IPS DF 6.9 (cell line): ENCODE results near the gene RASSF7.

Experiments used
- DNase-seq: peaks from one replicate; pipeline ENCODE4 v3.0.0-alpha.2; 2013; ENCODE audit warnings: low read depth, low spot score
- H3K27ac ChIP-seq: one replicate; pipeline ENCODE4 v1.5.1; 2013; ENCODE audit warnings: low read length, control low read depth
- H3K27me3 ChIP-seq: 2 replicates; pipeline ENCODE4 v1.6.1; 2013; ENCODE audit warnings: mild to moderate bottlenecking, low read length; ENCODE audit not compliant: control insufficient read depth, insufficient read depth
- H3K36me3 ChIP-seq: 2 replicates; pipeline ENCODE4 v1.6.1; 2013; ENCODE audit warnings: low read length; ENCODE audit not compliant: control insufficient read depth, insufficient read depth
- H3K4me1 ChIP-seq: 2 replicates; pipeline ENCODE4 v1.6.1; 2013; ENCODE audit warnings: low read length; ENCODE audit not compliant: control insufficient read depth, insufficient read depth
- H3K4me3 ChIP-seq: 2 replicates; pipeline ENCODE4 v1.5.1; 2013; ENCODE audit warnings: mild to moderate bottlenecking, low read length
- H3K9me3 ChIP-seq: 2 replicates; pipeline ENCODE4 v1.6.1; 2013; ENCODE audit warnings: low read length, inconsistent platforms; ENCODE audit not compliant: control insufficient read depth, insufficient read depth
- WGBS: extraction: QIAGEN DNeasy Blood & Tissue Kit; methylation state at CpG from one replicate; pipeline ENCODE4 v1.1.7; 2013; ENCODE audit warnings: mixed read lengths, missing lambda C conversion rate; ENCODE audit not compliant: insufficient read length, insufficient coverage; 5-methylcytosine and 5-hydroxymethylcytosine counted together

The RASSF7 gene

DNA sequence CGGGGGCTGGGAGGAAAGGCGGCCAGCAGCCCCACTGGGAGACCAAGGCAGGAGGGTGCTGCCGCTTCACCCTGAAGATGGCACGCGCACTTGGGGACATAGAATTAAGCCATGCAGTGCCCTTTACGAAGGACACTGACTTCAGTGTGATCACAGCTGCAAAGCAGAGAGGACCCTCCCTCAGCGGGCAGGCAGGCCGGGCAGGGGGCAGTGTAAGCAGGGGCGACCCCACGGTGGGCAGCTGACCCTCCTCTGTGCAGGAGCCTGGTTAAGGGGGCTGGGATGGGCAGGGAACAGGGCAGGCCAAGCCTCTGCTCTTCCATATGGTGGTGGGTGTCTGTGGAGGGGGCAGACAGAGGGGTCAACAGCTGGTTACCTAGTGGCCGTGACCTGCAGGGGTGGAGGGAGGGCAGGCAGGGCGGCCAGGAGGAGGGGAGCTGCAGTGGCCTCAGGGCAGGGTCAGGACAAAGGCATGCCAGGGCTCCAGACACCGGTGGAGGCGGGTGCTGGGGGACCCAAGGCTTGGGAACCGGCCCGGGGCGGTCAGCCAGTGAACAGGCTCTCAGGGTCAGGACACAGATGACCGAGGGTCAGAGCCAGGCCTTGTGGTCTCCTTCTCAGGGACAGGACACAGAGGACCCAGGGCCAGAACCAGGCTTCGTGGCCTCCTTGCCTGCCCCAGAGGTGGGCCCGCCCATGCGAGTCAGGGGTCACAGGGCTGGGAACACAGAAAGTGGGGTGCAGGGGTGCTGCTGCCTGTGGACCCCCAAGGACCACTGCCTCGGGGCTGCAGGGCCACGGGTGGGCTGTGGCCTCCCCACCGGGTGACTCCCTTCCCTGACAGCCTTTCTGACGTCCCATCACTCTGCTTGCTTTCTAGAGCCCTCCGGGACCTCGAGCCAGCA, 7.4 kb upstream of the RASSF7 start:
- Histone ChIP-seq H3K4me3 (no peak overlapping the region), H3K9me3 (no peaks in the 10 kb centered on the region), H3K36me3 (no peaks in the 10 kb centered on the region), H3K27me3 (peaks cover 13% of the 10 kb centered on the region; the same call in 1 of the 2 replicates), H3K27ac (no peak overlapping the region), H3K4me1 (peaks cover 5% of the 10 kb centered on the region; the same call in 1 of the 2 replicates)
- no peak for DNase-seq
- no CpG with 5 or more reads among the region's 27 CpGs for WGBS

DNA sequence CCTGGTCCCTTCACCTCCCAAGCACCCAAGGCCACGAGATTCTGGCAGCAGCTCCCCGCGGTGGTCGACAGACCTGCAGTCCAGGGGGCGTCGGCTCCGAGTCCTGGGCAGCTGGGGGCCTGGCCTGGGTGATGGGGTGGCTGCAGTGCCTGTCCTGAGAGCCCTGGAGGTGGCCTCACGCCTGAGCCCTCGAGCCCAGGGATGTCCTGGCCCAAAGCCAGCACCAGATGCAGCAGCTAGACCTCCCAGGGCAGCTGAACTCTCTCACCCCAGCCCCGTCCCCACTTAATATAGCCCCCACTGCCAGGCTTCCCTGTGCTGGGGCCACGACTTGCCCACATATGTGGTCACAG, 6.8 kb upstream of the RASSF7 start:
- no peaks in the 10 kb centered on the region for H3K9me3 ChIP-seq
- H3K36me3 ChIP-seq = no peaks in the 10 kb centered on the region
- WGBS = no CpG with 5 or more reads among the region's 11 CpGs
- H3K4me1 ChIP-seq = peaks cover 5% of the 10 kb centered on the region; the same call in 1 of the 2 replicates
- no peak overlapping the region for H3K4me3 ChIP-seq
- peaks cover 13% of the 10 kb centered on the region; the same call in 1 of the 2 replicates for H3K27me3 ChIP-seq
- DNase-seq = no peak
- no peak overlapping the region for H3K27ac ChIP-seq

- Histone ChIP-seq H3K27ac (no peak overlapping the region), H3K9me3 (no peaks in the 10 kb centered on the region), H3K4me1 (peaks cover 8% of the 10 kb centered on the region), H3K36me3 (no peaks in the 10 kb centered on the region), H3K4me3 (peak overlapping the region; percentile 21; the same call in 1 of the 2 replicates), H3K27me3 (peaks cover 13% of the 10 kb centered on the region; the same call in 1 of the 2 replicates)
- DNase-seq = peak; percentile 88
- WGBS = no CpG with 5 or more reads among the region's 60 CpGs
Measured at GRCh38 chr11:554428-555226, 6.1 kb upstream of the RASSF7 start.

DNA sequence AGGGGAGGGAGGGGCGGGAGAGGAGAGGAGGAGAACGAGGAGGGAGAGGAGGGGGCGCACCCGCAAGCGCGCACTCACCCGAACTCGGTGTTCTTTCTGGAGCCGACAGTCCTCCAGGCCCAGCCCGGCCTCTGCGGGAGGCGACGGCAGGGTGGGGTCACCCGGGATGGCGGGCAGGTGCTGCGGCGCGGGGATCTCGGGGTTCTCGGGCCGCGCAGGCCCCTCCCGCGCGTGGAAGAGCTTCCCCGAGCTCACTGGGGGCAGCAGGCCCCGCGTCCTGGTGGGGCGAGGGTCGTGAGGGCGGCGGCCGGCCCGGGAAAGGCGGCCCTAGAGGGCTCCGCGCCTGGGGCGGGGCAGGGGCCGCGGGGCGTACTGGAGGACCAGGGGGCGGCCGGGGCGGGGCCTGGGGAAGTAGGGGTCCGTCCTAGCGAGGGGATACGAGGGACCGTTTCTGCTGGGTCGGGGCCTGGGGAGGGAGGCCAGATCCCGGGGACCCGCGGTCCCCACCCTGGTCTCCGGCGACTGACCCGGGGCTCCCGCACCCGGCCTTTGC, 5.5 kb upstream of the RASSF7 start:
- Histone ChIP-seq H3K36me3 (no peaks in the 10 kb centered on the region), H3K4me1 (peaks cover 10% of the 10 kb centered on the region), H3K27ac (no peak overlapping the region), H3K4me3 (peak overlapping the region; percentile 54; the same call in 1 of the 2 replicates), H3K27me3 (peaks cover 13% of the 10 kb centered on the region; the same call in 1 of the 2 replicates), H3K9me3 (no peaks in the 10 kb centered on the region)
- no CpG with 5 or more reads among the region's 57 CpGs for WGBS
- DNase-seq = no peak

DNA sequence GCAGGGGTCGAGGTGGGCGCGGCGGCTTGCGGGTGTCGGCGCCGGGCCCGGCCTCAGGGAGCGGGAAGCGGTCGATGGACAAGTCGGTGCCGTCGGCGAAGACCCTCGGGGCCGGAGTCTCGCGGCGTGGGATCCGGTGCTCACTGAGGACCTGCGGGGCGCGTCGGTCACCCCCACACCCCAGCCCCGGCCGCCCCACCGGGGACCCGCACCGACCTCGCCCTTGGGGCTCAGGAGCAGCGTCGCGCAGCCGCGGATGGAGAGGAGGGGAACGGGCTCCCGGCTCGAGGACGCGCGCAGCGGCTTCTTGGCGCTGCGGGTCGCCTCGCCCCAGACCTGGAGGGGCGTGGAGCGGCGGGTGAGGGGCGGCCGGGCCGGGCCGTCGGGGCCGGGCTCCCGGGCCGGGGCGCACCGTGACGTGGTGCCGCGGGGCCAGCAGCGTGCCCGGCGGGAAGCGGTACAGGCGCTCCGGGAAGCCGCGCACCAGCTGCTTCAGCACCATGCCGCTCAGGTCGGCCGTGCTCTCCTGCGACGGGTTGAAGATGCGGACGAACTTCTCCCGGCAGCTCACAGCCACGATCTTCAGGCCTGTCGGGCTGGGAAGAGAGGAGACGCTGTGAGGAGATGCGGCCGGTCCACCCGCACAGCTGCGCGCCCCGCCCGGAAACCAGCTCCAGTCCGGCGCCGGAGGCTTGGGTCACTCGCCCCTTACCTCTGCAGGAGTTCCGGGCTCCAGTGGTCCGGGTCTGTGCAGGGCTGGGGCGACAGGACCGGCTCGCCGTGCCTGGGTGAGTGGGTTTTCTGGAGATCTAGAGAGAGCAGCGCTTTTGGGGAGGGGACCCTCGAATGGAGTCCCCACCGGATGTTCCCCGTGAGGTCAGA, 4.7 kb upstream of the RASSF7 start:
- peaks cover 10% of the 10 kb centered on the region for H3K4me1 ChIP-seq
- WGBS = no CpG with 5 or more reads among the region's 104 CpGs
- no peaks in the 10 kb centered on the region for H3K36me3 ChIP-seq
- H3K27me3 ChIP-seq = peaks cover 13% of the 10 kb centered on the region; the same call in 1 of the 2 replicates
- H3K4me3 ChIP-seq = peak overlapping the region; percentile 54; the same call in 1 of the 2 replicates
- H3K27ac ChIP-seq = no peak overlapping the region
- DNase-seq = no peak
- H3K9me3 ChIP-seq = no peaks in the 10 kb centered on the region

- Histone ChIP-seq H3K4me3 (peak overlapping the region; percentile 54; the same call in 1 of the 2 replicates), H3K9me3 (no peaks in the 10 kb centered on the region), H3K27ac (no peak overlapping the region), H3K4me1 (peaks cover 13% of the 10 kb centered on the region), H3K36me3 (no peaks in the 10 kb centered on the region), H3K27me3 (peaks cover 13% of the 10 kb centered on the region; the same call in 1 of the 2 replicates)
- WGBS = no CpG with 5 or more reads among the region's 22 CpGs
- DNase-seq = no peak
Measured at GRCh38 chr11:556662-557256, 4.0 kb upstream of the RASSF7 start.

DNA sequence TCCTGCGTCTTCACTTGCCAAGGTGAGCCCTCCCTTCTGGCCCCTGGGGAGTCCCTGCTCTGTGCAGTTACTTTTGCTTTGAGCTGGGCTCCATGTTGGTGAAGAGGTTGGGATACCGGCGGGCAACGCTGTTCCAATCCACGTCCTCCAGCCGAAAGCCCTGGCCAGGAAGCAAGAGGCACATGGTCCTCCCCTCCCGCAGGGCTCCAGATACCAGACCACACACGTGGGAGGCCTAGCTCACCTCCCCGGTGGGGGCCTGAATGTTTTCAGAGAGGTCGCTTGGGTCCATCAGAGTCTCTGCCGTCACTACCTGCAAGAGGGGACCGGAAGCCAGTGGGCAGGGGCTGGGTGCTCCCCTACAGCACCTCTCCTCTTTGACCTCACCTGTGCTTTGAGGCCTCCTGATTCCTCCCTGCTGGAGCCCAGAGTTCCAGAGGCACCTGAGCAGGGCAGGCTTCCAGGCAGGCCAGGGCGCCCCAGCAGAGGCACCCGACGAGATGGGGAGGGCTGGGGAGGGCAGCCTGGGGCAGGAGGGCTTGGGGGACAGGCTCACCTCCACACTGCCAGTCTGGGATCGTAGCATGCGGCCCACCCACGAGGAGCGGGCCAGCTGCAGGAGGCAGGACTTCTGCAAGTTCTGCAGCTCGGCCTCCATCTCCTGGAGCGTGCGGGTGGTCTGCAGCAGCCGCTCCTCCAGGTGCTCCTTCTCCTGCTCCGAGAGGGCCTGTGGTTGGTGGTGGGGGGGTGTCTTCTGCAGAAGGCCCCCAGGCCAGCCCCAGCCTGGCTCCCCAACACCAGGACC, 3.2 kb upstream of the RASSF7 start:
- DNase-seq = no peak
- Histone ChIP-seq H3K36me3 (no peaks in the 10 kb centered on the region), H3K9me3 (no peaks in the 10 kb centered on the region), H3K4me3 (no peak overlapping the region), H3K4me1 (peaks cover 14% of the 10 kb centered on the region), H3K27me3 (peaks cover 13% of the 10 kb centered on the region; the same call in 1 of the 2 replicates), H3K27ac (no peak overlapping the region)
- WGBS = no CpG with 5 or more reads among the region's 24 CpGs

DNA sequence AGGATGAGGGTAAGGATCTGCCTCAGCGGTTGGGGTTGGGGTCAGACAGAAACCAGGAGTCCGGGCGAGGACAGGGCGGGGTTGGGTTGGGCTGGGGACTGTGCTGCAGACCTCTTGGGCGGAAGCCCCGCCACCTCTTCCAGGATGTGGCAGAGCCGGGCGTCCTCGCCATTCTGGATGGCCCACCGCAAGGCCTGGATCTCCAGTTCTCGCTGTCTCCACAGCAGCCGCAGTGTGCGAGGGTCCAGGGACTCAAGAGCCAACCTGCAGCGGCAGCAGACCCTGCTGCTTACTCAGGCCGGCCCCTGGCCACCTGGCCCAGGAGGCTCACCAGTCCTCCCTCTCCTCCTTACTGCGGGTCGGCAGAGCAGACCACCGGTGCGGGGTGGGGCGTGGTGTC, 2.3 kb upstream of the RASSF7 start:
- Histone ChIP-seq H3K36me3 (0 out of 2 replicates have a peak, but pooled peaks cover 3% of the 10 kb centered on the region), H3K27me3 (peaks cover 13% of the 10 kb centered on the region; the same call in 1 of the 2 replicates), H3K27ac (no peak overlapping the region)

More for the DNA sequence above, 2.3 kb upstream of the RASSF7 start:
- no peak for DNase-seq
- H3K9me3 ChIP-seq = no peaks in the 10 kb centered on the region
- WGBS = no CpG with 5 or more reads among the region's 20 CpGs
- peaks cover 14% of the 10 kb centered on the region for H3K4me1 ChIP-seq
- H3K4me3 ChIP-seq = no peak overlapping the region
